ENCODE results near the gene IGF1R.

The IGF1R gene

DNA sequence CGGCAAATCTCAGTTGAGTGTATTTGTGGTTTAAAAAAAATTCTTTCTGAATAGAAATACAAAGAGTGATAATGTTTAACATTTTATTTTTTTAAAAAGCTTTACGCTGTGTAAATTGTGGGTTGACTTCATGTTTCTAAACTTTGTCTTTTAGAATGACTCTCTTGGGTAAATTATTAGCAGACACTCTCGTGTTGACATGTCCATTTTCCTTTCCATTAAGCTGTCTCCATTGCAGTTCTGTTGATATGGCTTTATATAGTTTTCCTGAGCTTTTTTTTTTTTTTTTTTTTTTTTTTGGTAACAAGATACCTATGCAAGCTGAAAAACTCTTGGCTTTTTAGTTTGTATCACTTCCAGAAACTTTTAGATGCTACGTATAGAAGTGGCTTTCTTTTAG is 92.6 kb downstream of the IGF1R start:
- FAIRE-seq, result no peak
- no peak for DNase-seq (ENCODE audit: insufficient read length, low spot score)

DNA sequence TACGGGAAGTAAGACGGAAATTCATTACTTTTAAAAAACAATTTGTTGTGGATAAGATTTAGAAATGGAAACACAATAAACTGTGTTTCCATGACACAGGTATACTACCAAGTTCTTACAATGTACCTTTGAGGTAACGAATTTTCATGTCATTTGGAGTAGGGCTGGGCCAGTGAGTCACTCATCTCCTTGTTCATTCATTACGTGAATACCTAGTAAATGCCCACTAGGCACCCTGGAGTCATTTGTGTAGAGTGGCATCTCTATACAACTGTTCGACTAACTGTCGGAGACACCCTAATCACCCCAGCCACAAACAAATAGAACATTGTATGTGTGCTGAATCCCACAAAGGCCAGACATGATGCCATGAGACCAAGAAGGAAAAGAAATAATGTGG is 94.8 kb downstream of the IGF1R start:
- FAIRE-seq, result no peak
- no peak for DNase-seq (ENCODE audit: insufficient read length, low spot score)

DNA sequence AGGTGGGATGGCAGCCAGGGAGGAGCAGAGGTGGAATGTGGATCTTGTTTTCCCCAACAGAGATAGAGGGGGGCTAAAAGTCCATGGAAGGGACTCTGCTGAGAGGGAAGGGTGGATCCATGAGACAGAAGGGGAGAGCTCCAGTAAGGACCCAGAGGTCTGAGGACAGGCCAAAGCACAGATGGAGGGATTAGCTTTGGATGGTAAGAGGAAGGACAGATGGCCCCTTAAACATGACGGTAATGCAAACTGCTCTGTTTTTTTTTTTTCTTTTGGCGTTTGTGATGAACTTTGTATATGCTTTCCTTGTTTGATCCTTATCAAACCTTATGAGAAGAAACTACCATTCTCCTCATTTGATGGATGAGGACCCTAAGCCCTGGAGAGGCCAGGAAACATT is 96.2 kb downstream of the IGF1R start:
- no peak for FAIRE-seq
- DNase-seq (ENCODE audit: insufficient read length, low spot score), result no peak

DNA sequence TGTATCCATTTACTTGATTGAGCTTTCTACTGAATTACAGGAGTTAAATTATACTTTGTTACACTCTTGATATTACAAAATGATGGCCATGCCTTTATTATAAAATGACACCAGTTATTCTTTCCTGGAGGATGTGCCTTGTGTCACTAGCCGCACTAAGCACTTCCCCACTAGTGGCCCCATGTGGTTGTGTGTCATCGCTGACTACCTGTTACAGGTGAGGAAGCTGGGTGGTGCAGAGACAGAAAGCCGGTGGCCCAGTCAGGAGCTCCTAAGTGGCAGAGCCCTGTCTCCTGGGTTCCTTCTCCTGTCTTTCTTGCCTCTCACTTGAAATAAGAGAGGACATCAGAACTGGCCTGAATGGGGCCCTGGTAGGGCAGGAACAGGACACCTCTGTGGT is 96.8 kb downstream of the IGF1R start:
- FAIRE-seq (no peak), DNase-seq (ENCODE audit: insufficient read length, low spot score) (no peak)

DNA sequence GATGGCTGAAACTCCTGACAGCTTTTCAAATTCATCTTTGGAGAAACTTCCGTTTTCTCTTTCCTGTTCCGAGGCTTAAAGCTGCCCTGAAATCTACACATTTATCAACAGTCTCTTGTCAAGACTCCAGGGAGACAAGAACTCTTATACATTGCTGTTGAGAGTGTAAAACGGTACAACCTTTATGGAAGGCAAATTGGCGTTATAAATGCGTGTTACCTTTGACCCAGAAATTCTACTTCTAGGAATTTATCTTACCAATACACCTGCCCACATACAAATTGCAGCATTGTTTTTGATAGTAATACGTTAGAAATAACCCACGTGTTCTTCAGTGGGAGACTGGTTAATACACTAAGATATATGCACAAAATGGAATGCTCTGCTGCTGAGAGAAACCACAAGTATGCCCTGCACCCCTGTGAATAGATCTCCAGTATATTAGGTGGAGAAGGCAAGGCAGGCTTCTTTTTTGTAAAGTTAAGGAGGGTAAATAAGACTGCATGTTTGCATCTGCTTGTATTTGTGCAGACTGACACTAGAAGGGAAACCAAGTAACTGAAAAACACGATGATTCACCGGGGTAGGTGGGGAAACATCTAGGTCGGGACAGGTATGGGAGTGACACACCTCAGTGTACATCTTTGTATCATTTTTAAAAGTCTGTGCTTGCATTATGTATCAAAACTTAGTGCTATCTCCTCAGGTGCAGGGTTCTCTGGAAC is 97.5 kb downstream of the IGF1R start:
- DNase-seq (ENCODE audit: insufficient read length, low spot score) (no peak), FAIRE-seq (no peak)

DNA sequence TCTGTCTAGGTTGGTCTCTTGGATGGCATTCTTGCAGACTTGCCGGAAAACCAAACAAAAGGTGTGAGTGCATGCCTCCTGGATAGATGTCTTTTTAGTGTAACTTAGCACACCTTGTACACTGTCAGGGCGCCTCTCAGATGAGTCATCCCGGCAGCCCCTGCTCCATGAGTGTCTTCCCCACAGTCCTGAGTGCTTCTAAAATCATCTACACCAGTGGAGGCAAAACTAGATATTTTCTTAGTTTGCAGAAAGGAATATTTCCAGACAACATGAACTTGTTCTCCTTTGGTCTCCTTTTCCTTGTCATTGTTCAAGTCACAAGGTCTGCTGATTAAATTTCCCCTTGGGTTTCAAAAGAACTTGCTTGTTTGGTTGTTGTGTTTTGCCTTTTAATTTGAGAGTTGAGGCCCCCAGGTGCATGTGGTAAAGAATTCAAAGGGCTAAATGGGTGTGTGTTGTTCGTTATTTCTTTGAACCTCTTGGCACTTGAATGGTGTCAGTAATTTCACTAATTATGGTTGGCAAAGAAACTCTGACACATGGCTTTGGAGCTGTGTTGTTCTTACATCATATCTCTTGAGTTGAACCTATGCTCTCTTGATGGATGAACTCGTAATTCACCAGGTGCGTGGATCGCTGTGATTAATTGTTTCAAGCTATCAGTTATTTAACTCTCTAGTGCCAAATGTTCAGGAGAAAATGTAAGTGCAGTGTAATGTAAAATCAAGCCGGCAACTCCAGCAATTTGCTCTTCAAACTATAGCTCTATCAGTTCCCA is 98.2 kb downstream of the IGF1R start:
- FAIRE-seq (no peak), DNase-seq (ENCODE audit: insufficient read length, low spot score) (no peak)

DNA sequence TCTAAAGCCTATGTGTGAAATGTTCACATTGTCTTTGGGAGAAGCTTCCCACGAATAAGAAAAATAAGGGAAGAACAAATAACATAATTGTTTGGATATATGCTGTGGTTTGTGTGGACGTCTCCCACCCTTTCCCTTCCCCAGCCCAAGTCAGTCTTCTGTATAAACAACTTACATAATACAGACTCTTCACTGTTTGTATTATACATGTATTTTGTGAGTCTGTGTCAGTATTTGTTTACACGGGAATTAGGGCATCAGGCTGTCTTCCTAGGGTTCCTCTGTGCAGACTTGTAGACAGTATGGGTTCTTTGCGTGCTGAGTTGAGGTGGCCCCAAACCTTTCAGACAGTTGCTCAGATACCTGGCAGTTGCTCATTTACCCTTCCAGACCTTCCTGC is 103.4 kb downstream of the IGF1R start:
- DNase-seq (ENCODE audit: insufficient read length, low spot score) (no peak), FAIRE-seq (no peak)

DNA sequence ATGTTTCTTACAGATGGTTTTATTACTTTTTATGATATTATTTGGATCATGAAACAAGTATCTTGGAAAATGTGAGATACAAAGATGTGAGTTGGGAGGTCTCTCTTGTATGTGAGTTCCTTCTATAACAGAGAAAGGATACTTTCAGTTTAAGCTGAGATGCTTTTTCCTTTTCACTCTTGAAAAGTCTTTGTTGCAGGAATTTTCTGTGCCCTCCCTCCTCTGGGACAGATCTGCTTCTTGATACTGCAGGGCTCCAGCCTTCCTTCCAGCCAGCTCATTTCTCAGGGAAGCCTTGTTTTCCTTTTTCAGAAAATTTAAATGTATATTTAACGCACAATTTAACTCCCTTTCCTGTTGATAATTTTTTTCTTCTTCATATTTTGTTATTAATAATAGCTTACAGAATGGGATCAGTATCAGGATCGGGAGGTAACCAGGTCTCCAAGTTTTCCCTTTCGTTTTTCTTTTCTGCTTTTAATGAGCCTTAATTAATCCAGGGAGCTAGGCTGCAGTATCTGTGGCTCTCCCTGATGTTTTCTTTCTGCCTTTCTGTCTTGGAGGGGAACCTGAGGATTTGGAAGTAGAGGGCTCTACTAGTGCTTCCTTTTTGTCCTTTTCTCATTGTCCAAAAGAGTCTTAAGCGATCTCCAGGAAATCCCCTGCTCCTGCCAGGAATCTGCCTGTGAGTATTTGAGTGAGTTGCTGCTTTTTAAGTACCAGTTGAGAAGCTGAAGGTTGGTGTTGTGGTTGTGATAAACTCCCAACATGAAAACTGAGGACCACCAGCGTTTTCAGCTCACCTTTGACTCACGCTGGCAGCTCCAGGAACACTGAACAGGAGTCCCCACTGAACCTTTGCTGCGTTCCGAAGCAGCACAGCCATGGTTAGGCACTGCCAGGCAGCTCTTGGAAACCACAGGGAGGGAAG is 105.7 kb downstream of the IGF1R start:
- no peak for DNase-seq (ENCODE audit: insufficient read length, low spot score)
- FAIRE-seq, result no peak

DNA sequence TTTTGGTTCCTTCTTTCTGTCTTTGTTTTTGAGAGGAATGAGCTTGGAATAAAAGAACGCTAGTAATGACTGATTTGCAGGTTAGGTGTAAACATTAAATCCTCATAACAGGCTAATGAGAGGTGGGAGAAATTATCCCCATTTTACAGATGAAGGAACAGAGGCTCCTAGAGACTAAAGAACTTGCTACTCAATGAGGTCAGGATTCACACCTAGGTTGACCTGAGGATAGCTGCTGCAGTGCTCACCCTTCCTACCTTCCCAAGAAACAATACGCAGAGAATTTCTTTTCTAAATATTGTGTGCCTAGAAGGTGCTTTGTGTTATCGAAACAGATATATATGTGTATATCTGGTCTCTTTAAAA is 106.3 kb downstream of the IGF1R start:
- FAIRE-seq, result no peak

DNA sequence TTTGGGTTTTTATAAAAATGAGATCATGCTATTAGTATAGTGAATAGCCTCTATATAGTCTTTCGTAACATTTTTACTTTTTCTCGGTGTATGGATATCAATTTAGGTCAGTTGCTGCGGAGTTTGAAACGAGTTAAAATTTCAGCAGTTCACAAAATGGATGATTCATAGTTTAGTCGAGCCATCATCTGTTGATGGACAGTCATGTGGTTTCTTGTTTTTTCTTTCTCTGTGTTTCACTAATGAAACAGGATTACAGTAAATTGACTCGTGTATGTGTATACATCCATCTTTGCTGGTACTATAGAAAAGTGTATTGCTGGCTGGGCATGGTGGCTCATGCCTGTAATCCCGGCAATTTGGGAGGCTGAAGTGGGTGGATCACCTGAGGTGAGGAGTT is 106.8 kb downstream of the IGF1R start:
- DNase-seq (ENCODE audit: insufficient read length, low spot score), result no peak
- FAIRE-seq, result no peak

More for the DNA sequence above, 106.3 kb downstream of the IGF1R start:
- no peak for DNase-seq (ENCODE audit: insufficient read length, low spot score)

DNA sequence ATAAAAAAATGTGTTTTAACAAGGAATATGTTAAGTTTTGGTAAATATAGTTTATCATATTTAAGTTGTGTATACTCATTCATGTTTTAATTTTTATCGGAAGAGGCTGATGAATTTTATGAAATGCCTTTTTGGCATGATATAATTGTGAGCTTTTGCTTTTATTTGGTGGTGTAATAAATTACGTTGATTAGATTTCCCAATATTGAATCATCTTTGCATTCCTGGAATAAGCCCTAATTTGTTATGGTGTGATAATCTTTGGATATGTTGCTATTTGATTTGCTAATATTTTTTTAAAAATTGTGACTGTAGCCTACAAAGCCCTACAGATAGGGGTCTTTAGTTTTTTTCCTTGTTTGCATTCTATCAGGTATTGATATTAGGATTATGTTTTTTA is 107.4 kb downstream of the IGF1R start:
- DNase-seq (ENCODE audit: insufficient read length, low spot score) (no peak), FAIRE-seq (no peak)

DNA sequence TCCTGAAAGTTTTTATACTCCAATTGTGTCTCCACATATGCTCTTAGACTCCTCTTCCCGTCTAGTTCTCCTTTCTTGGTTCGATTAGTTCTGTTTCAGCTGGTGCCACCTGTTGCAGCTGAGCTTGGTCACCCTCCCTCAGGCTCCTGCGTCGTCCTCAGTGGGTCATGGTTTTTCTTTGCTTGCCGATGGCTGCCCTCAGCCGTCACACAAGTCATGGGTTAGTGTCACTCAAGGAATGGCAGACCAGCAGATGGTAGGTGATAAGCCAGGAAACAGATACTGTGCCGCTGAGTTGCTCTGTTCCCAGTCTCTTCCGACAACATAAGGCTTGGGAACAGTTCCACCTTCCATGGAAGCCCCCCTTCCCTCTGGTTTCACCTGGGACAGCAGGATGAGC is 109.9 kb downstream of the IGF1R start:
- DNase-seq (ENCODE audit: insufficient read length, low spot score) (no peak), FAIRE-seq (no peak)

DNA sequence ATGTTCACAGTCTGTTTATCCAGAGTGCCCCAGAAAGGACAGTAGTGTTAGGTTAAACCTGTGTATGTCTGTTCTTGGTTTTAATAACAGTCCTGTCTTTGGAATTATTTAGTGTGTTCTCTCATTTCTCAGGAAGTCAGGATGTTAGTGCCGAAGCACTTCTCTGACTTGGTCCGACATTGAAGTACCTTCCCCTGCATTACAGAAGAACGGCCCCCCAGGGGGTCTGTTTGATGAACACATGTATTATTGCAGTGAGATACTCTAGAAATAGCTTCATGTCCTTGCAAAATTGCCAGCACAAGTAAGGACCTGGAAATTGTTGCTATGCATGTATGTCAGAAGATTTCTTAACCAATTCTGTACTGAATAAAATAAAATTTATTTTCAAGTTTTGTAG is 110.9 kb downstream of the IGF1R start:
- FAIRE-seq (no peak), DNase-seq (ENCODE audit: insufficient read length, low spot score) (no peak)

DNA sequence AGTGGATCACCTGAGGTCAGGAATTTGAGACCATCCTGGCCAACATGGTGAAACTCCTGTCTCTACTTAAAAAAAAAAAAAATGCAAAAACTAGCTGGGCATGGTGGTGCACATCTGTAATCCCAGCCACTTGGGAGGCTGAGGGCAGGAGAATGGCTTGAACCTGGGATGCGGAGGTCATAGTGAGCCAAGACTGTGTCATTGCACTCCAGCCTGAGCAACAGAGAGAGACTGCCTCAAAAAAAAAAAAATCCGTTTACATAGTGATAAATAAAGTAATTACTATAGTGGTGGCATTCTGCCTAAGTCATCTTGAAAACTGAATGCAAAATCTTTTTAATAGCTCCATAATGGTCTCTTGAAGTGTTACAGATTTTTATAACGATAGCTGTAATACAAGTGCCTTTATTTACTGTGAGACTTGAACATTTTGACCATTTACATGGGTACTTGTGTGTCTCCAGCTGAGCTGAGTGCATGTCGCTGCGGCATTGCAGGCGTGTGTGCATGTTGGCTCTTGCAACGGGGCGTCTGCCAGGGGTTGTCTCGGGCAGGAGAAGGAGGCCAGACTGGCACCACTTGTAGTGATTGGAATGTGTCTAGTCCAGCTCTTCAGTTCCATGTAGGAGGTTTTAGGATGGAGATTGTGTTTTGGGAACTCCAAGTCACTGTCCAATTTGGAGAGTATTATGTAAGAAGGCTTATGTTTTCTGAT is 111.9 kb downstream of the IGF1R start:
- no peak for FAIRE-seq
- no peak for DNase-seq (ENCODE audit: insufficient read length, low spot score)

DNA sequence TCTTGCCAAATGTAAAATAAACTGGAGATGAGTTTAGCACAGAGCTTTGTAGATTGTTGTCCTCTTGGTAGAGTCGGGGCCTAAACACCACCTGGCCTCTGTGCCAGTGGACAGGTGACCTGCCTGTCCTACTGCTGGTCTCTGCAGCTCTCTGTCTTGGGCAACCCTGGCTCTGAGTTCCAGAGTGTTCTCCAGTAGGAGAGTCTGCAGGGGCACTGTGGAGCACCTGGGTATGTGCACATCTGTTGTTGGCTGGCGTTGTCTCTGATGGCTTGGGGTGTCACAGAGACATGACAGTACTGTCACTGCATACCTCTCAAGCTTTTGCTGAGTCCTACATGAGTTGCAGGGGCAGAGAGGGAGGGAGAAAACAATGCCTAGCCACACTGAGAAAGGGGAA is 112.6 kb downstream of the IGF1R start:
- DNase-seq (ENCODE audit: insufficient read length, low spot score) (no peak), FAIRE-seq (no peak)

DNA sequence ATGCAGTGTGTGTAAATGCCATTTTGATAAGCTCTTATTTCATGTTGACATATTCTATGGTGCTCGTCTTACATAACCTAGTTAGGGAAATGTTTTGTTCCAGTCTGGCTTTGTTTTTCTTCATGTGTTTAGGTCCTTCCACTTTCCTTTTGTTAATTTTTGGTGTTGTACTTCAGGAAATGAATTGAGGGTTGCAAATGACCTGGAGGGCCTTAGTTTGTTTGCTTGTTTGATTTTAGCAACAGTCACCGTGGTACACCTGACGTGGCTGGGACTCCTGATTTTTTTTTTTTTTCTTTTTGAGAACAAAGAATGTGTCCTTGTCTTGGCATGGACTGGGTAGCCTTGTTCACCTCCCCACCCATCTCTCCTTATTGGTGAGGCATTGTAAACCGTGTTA is 114.8 kb downstream of the IGF1R start:
- DNase-seq (ENCODE audit: insufficient read length, low spot score), result no peak
- no peak for FAIRE-seq

DNA sequence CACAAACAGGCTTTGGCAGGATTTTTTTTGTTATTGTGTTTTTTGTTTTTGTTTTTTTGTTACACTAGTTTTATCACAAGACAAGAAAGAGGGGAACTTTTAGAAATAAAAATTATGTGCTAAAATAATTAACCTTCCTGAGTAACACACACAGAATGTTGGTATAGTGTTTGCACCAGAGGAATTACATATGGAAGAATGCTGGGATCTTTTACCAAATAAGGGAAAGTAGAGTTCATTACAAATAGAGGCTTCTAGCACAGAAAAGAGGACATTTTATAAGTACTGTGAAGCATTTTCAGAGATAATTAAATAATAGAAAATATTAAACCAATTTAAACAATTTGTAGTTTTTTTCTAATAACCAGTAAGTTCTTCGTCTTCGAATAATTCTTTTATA is 116.0 kb downstream of the IGF1R start:
- FAIRE-seq (no peak), DNase-seq (ENCODE audit: insufficient read length, low spot score) (no peak)

DNA sequence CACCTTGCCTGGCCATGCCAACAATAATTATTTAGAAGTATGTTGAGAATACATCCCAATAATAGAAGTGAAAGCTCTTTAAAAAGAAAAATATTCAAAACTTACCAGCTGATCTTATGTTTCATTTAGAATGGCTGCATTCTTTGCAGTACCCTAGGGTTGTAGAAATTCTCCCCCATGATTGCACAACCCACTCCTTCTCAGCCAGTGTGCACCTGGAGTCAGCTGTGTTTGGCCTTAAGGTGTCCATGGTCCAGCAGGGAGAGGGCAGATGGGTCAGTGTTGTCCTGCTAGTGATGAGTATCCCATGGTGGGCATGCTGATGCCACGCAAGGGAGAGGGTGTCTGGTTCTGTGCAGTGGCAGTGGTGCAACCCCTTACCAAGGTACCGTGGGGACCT is 117.3 kb downstream of the IGF1R start:
- FAIRE-seq (no peak), DNase-seq (ENCODE audit: insufficient read length, low spot score) (no peak)

DNA sequence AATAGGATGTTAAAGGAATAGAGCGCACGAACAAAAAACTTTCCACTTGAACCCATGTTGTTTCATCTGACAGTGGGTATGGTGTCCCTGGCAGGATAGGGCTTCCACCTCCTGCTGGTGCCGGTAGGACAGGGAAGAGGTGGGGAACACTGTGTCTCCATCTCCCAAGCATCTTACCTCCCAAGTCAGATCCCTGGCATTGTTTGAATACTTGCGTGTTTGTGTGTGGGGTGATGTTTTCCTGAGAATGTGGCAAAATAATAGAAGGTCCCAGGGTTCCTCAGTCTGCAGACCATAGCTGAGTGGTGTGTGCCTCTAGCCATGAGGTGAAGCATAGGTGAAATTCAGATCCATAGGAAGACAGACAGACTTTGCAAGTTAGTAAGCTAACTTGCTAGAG is 119.4 kb downstream of the IGF1R start:
- DNase-seq (ENCODE audit: insufficient read length, low spot score) (no peak), FAIRE-seq (no peak)

DNA sequence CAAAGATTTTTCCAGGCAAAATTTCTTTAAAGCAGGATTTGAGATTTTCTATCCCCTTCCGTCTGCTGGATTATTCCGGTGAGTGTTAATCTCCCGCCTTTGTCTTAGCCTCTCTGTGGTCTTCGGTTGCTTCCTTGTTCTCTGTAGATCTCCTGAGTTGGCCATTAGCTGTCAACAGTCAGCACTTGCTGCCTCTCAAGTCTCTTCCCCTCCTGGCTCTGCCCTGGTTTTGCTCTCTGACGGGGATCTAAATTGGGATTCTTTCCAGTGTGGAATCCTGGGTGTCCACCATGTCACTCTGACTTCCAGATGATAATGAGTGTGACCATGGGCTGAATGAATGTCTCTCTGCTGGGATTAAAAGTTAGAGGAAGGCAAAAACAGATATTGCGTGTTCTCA is 121.5 kb downstream of the IGF1R start:
- DNase-seq (ENCODE audit: insufficient read length, low spot score), result no peak
- no peak for FAIRE-seq

DNA sequence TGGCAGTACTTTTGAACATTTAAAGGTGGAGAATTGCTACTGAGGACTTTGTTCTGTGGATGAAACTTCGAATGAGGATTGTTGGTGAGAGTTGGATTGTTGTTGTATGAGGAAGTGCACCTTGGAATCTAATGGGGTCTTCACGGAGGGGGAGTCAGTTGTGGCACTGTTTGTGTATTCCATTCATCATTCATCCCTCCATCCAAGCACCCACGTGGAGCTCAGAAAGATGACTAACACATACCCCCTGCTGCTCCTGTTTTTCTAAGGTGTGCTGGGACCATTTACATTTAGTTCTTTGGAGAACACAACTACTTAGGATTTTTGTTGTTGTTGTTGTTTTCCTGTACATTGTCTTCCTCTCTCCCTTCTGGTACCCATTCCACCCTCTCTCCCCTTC is 122.6 kb downstream of the IGF1R start:
- no peak for FAIRE-seq

More for the DNA sequence above, 122.6 kb downstream of the IGF1R start:
- DNase-seq (ENCODE audit: insufficient read length, low spot score), result no peak
